Brain microvascular endothelial cell (primary cell): ENCODE results near the gene CADM1.

ENCODE experiments used
- DNase-seq: peaks from one replicate; pipeline ENCODE4 v3.0.0-alpha.2; 2020
- H3K27ac ChIP-seq: fragments of 250-450 bp; sonication (Bioruptor Pico); 2 replicates; pipeline ENCODE4 v1.5.1; 2020; ENCODE audit warnings: mild to moderate bottlenecking, moderate library complexity
- H3K27me3 ChIP-seq: fragments of 250-450 bp; sonication (Bioruptor Pico); replicated peaks from 2 replicates; pipeline ENCODE4 v1.5.1; 2020; ENCODE audit warnings: mild to moderate bottlenecking
- H3K36me3 ChIP-seq: fragments of 250-450 bp; sonication (Bioruptor Pico); replicated peaks from 2 replicates; pipeline ENCODE4 v1.5.1; 2020; ENCODE audit warnings: mild to moderate bottlenecking
- H3K4me3 ChIP-seq: 2 replicates; pipeline ENCODE4 v1.5.1; 2011; ENCODE audit warnings: low read depth, mild to moderate bottlenecking, control low read depth, low read length, moderate library complexity
- CTCF ChIP-seq: IDR thresholded peaks from 2 replicates; pipeline ENCODE4 v1.5.1; 2011; ENCODE audit warnings: low read depth, mild to moderate bottlenecking, moderate library complexity, low read length, control low read depth, inconsistent platforms; ENCODE audit errors: missing control alignments
- in situ Hi-C: cut with HindIII; loops from 2 replicates; pipeline ENCODE4 v1.10.0; 2017; ENCODE audit warnings: low sequenced_read_pairs, low pct_ligation_motif_present

Gene CADM1

DNA sequence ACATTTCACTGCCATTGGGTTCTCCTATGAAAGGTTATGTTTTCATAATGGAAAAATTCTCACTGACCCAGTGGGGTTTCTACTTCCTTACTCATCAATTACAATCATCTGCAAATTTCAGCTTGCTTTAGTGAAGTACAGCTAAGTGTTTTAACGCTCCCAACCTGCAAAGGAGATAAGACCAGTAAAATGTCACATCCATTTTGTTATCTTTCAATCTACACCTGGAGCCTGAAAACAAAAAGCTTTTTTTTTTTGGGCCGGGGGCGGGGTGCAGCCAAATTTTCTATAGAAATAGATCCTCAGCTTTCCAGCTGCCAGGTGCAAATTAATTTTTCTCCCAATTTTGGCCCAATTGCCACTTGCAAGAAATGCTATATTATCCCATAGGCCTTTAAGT, 40.6 kb downstream of the CADM1 start:
- Histone ChIP-seq H3K36me3 (no peaks in the 10 kb centered on the region), H3K27ac (no peak overlapping the region), H3K4me3 (no peak overlapping the region), H3K27me3 (no peaks in the 10 kb centered on the region)
- TF ChIP-seq CTCF, result no peak
- in situ Hi-C loops, result no loop called here
- DNase-seq, result no peak

- H3K27me3 ChIP-seq, result no peaks in the 10 kb centered on the region
- DNase-seq, result no peak
- no peak overlapping the region for H3K4me3 ChIP-seq
- in situ Hi-C loops, result no loop called here
- H3K36me3 ChIP-seq, result no peaks in the 10 kb centered on the region
- no peak overlapping the region for H3K27ac ChIP-seq
- no peak for TF ChIP-seq CTCF
Observed at GRCh38 chr11:115462757-115463156, 41.5 kb downstream of the CADM1 start.

DNA sequence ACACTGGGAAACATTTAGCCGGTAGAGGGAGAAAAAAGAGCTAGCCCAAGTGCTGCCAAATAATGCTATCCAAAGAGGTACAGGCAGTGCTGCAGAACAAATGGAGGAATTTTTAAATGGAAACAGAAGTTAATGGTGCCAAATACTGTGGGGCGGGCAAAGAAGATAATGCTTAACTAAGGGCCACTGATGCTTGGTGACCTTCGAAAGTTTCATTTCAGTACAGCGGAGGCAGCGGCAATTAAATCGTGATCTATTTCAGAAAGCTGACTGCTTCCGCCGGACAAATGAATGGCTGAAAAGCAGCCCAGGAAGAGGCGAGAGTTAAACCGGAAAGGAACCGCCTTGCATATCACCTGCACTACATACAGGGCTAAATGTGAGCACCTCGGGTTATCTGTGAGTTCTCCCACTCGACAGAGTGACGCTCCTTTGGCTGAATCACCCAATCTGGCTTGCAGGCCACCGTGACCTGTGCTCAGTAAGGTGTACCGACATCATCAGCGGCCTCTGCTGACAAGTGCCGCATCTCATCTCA, 42.1 kb downstream of the CADM1 start:
- H3K27me3 ChIP-seq, result no peaks in the 10 kb centered on the region
- no peak overlapping the region for H3K4me3 ChIP-seq
- no peak for DNase-seq
- H3K27ac ChIP-seq, result no peak overlapping the region
- no peak for TF ChIP-seq CTCF
- H3K36me3 ChIP-seq, result no peaks in the 10 kb centered on the region
- in situ Hi-C loops, result no loop called here

DNA sequence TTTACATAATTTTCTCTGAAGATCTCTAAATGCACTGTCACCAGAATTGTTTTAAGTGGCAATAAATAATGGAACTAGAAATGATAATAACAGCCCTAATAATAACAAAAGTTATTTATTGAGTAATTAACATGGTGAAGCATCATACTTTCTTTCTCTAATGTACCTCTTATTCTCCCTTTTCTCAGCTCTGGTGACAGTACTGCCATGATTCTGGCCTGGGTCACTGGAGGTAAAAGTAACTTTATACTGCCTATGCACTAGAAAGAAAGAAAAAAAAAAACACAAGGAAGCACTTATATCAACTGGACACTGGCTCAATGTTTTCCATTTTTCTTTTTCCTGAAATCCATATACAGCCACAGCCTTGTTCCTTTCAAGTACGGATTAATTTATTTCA, 43.7 kb downstream of the CADM1 start:
- no peak overlapping the region for H3K27ac ChIP-seq
- TF ChIP-seq CTCF, result no peak
- in situ Hi-C loops, result no loop called here
- no peak for DNase-seq
- H3K36me3 ChIP-seq, result no peaks in the 10 kb centered on the region
- no peaks in the 10 kb centered on the region for H3K27me3 ChIP-seq
- no peak overlapping the region for H3K4me3 ChIP-seq

GRCh38 chr11:115459563-115459962, 44.7 kb downstream of the CADM1 start:
- DNase-seq, result no peak
- no peaks in the 10 kb centered on the region for H3K36me3 ChIP-seq
- H3K4me3 ChIP-seq, result no peak overlapping the region
- in situ Hi-C loops, result no loop called here
- TF ChIP-seq CTCF, result no peak
- H3K27ac ChIP-seq, result no peak overlapping the region
- no peaks in the 10 kb centered on the region for H3K27me3 ChIP-seq

DNA sequence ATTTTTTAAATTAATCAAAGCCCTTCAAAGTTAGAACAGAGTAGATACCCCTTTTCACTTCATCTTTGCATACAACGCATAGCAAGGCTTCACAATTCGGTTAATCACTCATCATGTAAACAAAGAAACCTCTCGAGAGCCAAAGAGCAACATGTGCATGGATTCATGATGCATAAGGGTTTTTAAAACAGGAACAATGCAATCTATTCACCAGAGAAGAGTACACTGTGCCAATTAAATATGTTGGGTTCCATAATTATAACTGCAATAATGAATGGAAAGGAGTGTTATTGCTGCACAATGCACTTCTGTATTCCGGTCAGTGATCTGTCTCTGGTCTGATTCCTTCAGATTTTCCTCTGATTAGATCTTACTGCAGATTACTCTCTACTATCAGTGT, 45.3 kb downstream of the CADM1 start:
- in situ Hi-C loops, result no loop called here
- no peaks in the 10 kb centered on the region for H3K27me3 ChIP-seq
- TF ChIP-seq CTCF, result no peak
- no peak overlapping the region for H3K27ac ChIP-seq
- no peak overlapping the region for H3K4me3 ChIP-seq
- H3K36me3 ChIP-seq, result no peaks in the 10 kb centered on the region
- DNase-seq, result no peak
